ENCODE measurements around the gene RPAP2. TPM values are rescaled to one million over a fixed set of nuclear protein-coding genes. Genes with fewer than 3 reads are reported as not detected.
"Not testable (repeated sequence)": the region's sequence is repeated elsewhere in the genome, so short reads cannot be mapped to it uniquely, and the experiment has no call there.

RPAP2 gene
- total RNA-seq, result 31.8 TPM

- Histone ChIP-seq H3K4me3 (ENCODE audit: low read length in 3 of 3) (peak within 1 kb of the TSS; percentile 89 to 96 (median 89)), H3K36me3 (ENCODE audit: control insufficient read depth in 3 of 3, insufficient read depth in 3 of 3, low read length in 3 of 3) (peaks cover 7 to 24% (median 16%) of the 10 kb centered on the region in 3 donors), H3K27me3 (ENCODE audit: control insufficient read depth in 3 of 3, insufficient read depth in 3 of 3, low read length in 3 of 3) (no peaks in the 10 kb centered on the region), H3K4me1 (ENCODE audit: control insufficient read depth in 3 of 3, insufficient read depth in 3 of 3, low read length in 3 of 3) (peaks cover 0 to 13% (median 9%) of the 10 kb centered on the region in 3 donors), H3K27ac (ENCODE audit: low read depth, low read length) (peak within 1 kb of the TSS; percentile 89), H3K9me3 (ENCODE audit: control insufficient read depth in 3 of 3, low read length in 3 of 3) (no peaks in the 10 kb centered on the region), H3K9ac (ENCODE audit: low read depth in 1 of 3, low read length in 3 of 3) (peak within 1 kb of the TSS; percentile 90 to 97 (median 95))
Measured at GRCh38 chr1:92298573-92299476, at the start of gene RPAP2, which contains the start of gene GLMN. TSS of gene RPAP2 (plus strand) at chr1:92299059. CDS start at chr1:92299074, 15 bp downstream. TSS of gene GLMN (minus strand) at chr1:92298987. CDS start at chr1:92297999, 988 bp downstream.

DNA sequence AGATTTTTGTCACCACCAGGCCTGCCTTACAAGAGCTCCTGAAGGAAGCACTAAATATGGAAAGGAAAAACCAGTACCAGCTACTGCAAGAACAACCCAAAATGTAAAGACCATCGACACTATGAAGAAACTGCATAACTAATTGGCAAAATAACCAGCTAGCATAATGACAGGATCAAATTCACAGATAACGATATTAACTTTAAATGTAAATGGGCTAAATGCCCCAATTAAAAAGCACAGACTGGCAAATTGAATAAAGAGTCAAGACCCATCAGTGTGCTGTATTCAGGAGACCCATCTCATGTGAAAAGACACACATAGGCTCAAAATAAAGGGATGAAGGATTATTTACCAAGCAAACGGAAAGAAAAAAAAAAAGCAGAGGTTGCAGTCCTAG lies 44.1 kb upstream of the RPAP2 start:
- H3K27me3 ChIP-seq (ENCODE audit: control insufficient read depth in 3 of 3, insufficient read depth in 3 of 3, low read length in 3 of 3); H3K4me3 ChIP-seq (ENCODE audit: low read length in 3 of 3); H3K27ac ChIP-seq (ENCODE audit: low read depth, low read length); H3K9ac ChIP-seq (ENCODE audit: low read depth in 1 of 3, low read length in 3 of 3); H3K36me3 ChIP-seq (ENCODE audit: control insufficient read depth in 3 of 3, insufficient read depth in 3 of 3, low read length in 3 of 3); H3K4me1 ChIP-seq (ENCODE audit: control insufficient read depth in 3 of 3, insufficient read depth in 3 of 3, low read length in 3 of 3); H3K9me3 ChIP-seq (ENCODE audit: control insufficient read depth in 3 of 3, low read length in 3 of 3): not testable (repeated sequence)

DNA sequence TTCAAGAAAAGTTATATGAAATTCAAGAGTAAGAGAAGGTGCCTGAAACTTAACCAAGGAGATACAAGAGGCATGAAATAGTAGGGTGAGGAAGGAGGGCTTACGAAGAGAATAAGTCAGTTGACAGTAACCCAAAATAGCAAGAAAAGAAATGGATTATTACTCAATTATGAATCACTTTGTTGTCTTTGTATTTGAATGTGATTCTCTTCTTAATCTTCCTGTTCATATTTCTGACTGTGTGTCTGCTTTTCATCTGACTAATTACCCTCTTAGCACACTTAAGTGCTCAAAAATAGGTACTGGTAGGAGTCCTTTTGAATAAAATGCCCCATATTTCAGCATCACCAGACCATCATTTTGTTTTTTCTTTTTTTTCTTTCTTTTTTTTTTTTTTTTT lies 39.5 kb upstream of the RPAP2 start:
- Histone ChIP-seq H3K27me3 (ENCODE audit: control insufficient read depth in 3 of 3, insufficient read depth in 3 of 3, low read length in 3 of 3) (no peaks in the 10 kb centered on the region), H3K4me1 (ENCODE audit: control insufficient read depth in 3 of 3, insufficient read depth in 3 of 3, low read length in 3 of 3) (no peaks in the 10 kb centered on the region), H3K9me3 (ENCODE audit: control insufficient read depth in 3 of 3, low read length in 3 of 3) (no peaks in the 10 kb centered on the region), H3K36me3 (ENCODE audit: control insufficient read depth in 3 of 3, insufficient read depth in 3 of 3, low read length in 3 of 3) (peaks cover 3 to 9% (median 7%) of the 10 kb centered on the region in 3 donors), H3K4me3 (ENCODE audit: low read length in 3 of 3) (no peak overlapping the region), H3K9ac (ENCODE audit: low read depth in 1 of 3, low read length in 3 of 3) (no peak overlapping the region), H3K27ac (ENCODE audit: low read depth, low read length) (no peak overlapping the region)

GRCh38 chr1:92262516-92262915 lies 36.3 kb upstream of the RPAP2 start:
- Histone ChIP-seq H3K4me3 (ENCODE audit: low read length in 3 of 3) (no peak overlapping the region), H3K9ac (ENCODE audit: low read depth in 1 of 3, low read length in 3 of 3) (no peak overlapping the region), H3K4me1 (ENCODE audit: control insufficient read depth in 3 of 3, insufficient read depth in 3 of 3, low read length in 3 of 3) (no peaks in the 10 kb centered on the region), H3K27ac (ENCODE audit: low read depth, low read length) (no peak overlapping the region), H3K27me3 (ENCODE audit: control insufficient read depth in 3 of 3, insufficient read depth in 3 of 3, low read length in 3 of 3) (no peaks in the 10 kb centered on the region), H3K36me3 (ENCODE audit: control insufficient read depth in 3 of 3, insufficient read depth in 3 of 3, low read length in 3 of 3) (peaks cover 3 to 14% (median 10%) of the 10 kb centered on the region in 3 donors), H3K9me3 (ENCODE audit: control insufficient read depth in 3 of 3, low read length in 3 of 3) (no peaks in the 10 kb centered on the region)

DNA sequence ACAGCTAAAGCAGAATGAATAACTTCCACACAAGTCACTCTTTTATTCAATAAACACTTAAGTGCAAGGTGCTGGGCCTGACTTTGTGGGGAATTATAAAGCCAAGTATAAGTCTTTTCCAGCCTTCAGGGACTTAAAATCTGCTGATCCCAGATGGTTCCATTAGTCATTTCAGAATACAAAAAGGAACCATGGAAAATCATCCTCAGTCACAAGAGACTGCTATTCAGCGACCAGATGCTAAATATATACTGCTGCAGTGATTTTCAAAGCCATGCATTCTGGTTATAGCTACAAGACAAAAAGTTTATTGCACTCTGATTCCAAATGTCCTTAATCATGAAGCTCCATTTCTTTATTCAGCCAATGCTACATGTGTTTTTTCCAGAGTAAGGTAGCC lies 25.8 kb upstream of the RPAP2 start:
- Histone ChIP-seq H3K4me1 (ENCODE audit: control insufficient read depth in 3 of 3, insufficient read depth in 3 of 3, low read length in 3 of 3) (no peaks in the 10 kb centered on the region), H3K9me3 (ENCODE audit: control insufficient read depth in 3 of 3, low read length in 3 of 3) (no peaks in the 10 kb centered on the region), H3K9ac (ENCODE audit: low read depth in 1 of 3, low read length in 3 of 3) (no peak overlapping the region), H3K27me3 (ENCODE audit: control insufficient read depth in 3 of 3, insufficient read depth in 3 of 3, low read length in 3 of 3) (no peaks in the 10 kb centered on the region), H3K27ac (ENCODE audit: low read depth, low read length) (no peak overlapping the region), H3K36me3 (ENCODE audit: control insufficient read depth in 3 of 3, insufficient read depth in 3 of 3, low read length in 3 of 3) (peaks cover 0 to 20% (median 11%) of the 10 kb centered on the region in 3 donors), H3K4me3 (ENCODE audit: low read length in 3 of 3) (no peak overlapping the region)

GRCh38 chr1:92274939-92275338 lies 23.9 kb upstream of the RPAP2 start:
- H3K27ac ChIP-seq (ENCODE audit: low read depth, low read length), result no peak overlapping the region
- peaks cover 2 to 23% (median 6%) of the 10 kb centered on the region in 3 donors for H3K36me3 ChIP-seq (ENCODE audit: control insufficient read depth in 3 of 3, insufficient read depth in 3 of 3, low read length in 3 of 3)
- no peaks in the 10 kb centered on the region for H3K9me3 ChIP-seq (ENCODE audit: control insufficient read depth in 3 of 3, low read length in 3 of 3)
- H3K9ac ChIP-seq (ENCODE audit: low read depth in 1 of 3, low read length in 3 of 3), result no peak overlapping the region
- H3K27me3 ChIP-seq (ENCODE audit: control insufficient read depth in 3 of 3, insufficient read depth in 3 of 3, low read length in 3 of 3), result no peaks in the 10 kb centered on the region
- no peak overlapping the region for H3K4me3 ChIP-seq (ENCODE audit: low read length in 3 of 3)
- no peaks in the 10 kb centered on the region for H3K4me1 ChIP-seq (ENCODE audit: control insufficient read depth in 3 of 3, insufficient read depth in 3 of 3, low read length in 3 of 3)

DNA sequence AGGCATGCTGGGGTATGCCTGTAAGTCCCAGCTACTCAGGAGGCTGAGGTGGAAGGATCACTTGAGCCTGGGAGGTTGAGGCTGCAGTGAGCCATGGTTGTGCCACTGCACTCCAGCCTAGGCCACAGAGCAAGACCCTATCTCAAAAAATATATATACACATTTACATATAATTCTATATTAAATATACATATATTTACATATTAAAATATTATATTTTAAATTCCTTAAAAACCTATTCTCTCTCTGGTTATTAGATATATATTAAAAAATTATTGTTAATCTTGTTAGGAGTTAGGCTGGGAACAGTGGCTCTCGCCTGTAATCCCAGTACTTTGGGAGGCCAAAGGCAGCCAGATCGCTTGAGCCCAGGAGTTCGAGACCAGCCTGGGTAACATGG lies 22.8 kb upstream of the RPAP2 start:
- Histone ChIP-seq H3K27ac (ENCODE audit: low read depth, low read length) (no peak overlapping the region), H3K9me3 (ENCODE audit: control insufficient read depth in 3 of 3, low read length in 3 of 3) (no peaks in the 10 kb centered on the region), H3K4me1 (ENCODE audit: control insufficient read depth in 3 of 3, insufficient read depth in 3 of 3, low read length in 3 of 3) (no peaks in the 10 kb centered on the region), H3K27me3 (ENCODE audit: control insufficient read depth in 3 of 3, insufficient read depth in 3 of 3, low read length in 3 of 3) (no peaks in the 10 kb centered on the region), H3K4me3 (ENCODE audit: low read length in 3 of 3) (no peak overlapping the region), H3K9ac (ENCODE audit: low read depth in 1 of 3, low read length in 3 of 3) (no peak overlapping the region), H3K36me3 (ENCODE audit: control insufficient read depth in 3 of 3, insufficient read depth in 3 of 3, low read length in 3 of 3) (peaks cover 2 to 25% (median 4%) of the 10 kb centered on the region in 3 donors)

DNA sequence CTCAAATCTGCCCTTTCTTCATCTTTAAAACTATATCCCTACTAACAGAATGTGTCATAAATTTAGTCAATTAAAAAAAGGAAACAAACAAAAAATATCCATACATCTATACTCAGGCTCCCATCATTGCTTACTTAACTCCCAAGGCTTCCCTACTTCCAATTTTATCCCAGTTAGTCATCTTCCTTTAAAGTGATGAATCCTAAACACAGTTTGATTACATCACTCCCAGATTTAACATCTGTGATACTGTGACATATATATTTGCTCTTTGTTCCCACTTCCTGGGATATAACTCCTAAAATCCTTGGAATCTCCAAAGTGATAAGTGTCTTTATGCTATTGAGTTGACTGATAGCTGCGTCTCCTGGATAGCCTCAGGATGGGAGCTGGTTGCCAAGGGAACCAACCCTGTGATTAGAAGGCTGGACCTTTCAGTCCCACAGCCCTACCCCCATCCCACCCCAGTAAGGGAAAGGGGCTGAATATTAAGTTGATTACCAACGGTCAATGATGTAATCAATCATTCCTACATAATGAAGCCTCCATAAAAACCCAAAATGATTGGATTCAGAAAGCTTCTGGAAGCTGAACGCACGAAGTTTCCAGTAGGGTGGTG lies 21.6 kb upstream of the RPAP2 start:
- no peak overlapping the region for H3K9ac ChIP-seq (ENCODE audit: low read depth in 1 of 3, low read length in 3 of 3)
- H3K4me3 ChIP-seq (ENCODE audit: low read length in 3 of 3), result no peak overlapping the region
- H3K36me3 ChIP-seq (ENCODE audit: control insufficient read depth in 3 of 3, insufficient read depth in 3 of 3, low read length in 3 of 3), result peaks cover 2 to 22% (median 4%) of the 10 kb centered on the region in 3 donors
- H3K4me1 ChIP-seq (ENCODE audit: control insufficient read depth in 3 of 3, insufficient read depth in 3 of 3, low read length in 3 of 3), result no peaks in the 10 kb centered on the region
- H3K27ac ChIP-seq (ENCODE audit: low read depth, low read length), result no peak overlapping the region
- no peaks in the 10 kb centered on the region for H3K9me3 ChIP-seq (ENCODE audit: control insufficient read depth in 3 of 3, low read length in 3 of 3)
- no peaks in the 10 kb centered on the region for H3K27me3 ChIP-seq (ENCODE audit: control insufficient read depth in 3 of 3, insufficient read depth in 3 of 3, low read length in 3 of 3)

DNA sequence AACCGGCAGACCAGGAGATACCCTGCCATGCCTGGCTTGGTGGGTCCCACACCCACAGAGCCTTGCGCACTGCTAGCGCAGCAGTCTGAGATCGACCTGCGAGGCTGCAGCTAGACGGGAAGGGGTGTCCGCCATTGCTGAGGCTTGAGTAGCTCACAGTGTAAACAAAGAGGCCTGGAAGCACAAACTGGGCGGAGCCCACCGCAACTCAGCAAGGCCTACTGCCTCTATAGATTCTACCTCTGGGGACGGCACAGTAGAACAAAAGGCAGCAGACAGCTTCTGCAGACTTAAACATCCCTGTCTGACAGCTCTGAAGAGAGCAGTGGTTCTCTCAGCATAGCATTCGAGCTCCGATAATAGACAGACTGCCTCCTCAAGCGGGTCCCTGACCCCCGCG lies 19.1 kb upstream of the RPAP2 start:
- not testable (repeated sequence) for H3K4me1 ChIP-seq (ENCODE audit: control insufficient read depth in 3 of 3, insufficient read depth in 3 of 3, low read length in 3 of 3); H3K4me3 ChIP-seq (ENCODE audit: low read length in 3 of 3); H3K27ac ChIP-seq (ENCODE audit: low read depth, low read length); H3K27me3 ChIP-seq (ENCODE audit: control insufficient read depth in 3 of 3, insufficient read depth in 3 of 3, low read length in 3 of 3); H3K9me3 ChIP-seq (ENCODE audit: control insufficient read depth in 3 of 3, low read length in 3 of 3); H3K9ac ChIP-seq (ENCODE audit: low read depth in 1 of 3, low read length in 3 of 3)
- H3K36me3 ChIP-seq (ENCODE audit: control insufficient read depth in 3 of 3, insufficient read depth in 3 of 3, low read length in 3 of 3), result peaks cover 0 to 14% (median 2%) of the 10 kb centered on the region in 3 donors

DNA sequence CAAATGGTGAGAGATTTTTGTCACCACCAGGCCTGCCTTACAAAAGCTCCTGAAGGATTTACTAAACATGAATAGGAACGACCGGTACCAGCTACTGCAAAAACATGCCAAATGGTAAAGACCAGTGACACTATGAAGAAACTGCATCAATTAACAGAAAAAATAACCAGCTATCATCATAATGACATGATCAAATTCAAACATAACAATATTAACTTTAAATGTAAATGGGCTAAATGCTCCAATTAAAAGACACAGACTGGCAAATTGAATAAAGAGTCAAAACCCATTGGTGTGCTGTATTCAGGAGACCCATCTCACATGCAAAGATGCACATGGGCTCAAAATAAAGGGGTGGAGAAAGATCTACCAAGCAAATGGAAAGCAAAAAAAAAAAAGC lies 17.4 kb upstream of the RPAP2 start:
- H3K4me3 ChIP-seq (ENCODE audit: low read length in 3 of 3); H3K9me3 ChIP-seq (ENCODE audit: control insufficient read depth in 3 of 3, low read length in 3 of 3); H3K27ac ChIP-seq (ENCODE audit: low read depth, low read length); H3K4me1 ChIP-seq (ENCODE audit: control insufficient read depth in 3 of 3, insufficient read depth in 3 of 3, low read length in 3 of 3); H3K27me3 ChIP-seq (ENCODE audit: control insufficient read depth in 3 of 3, insufficient read depth in 3 of 3, low read length in 3 of 3); H3K9ac ChIP-seq (ENCODE audit: low read depth in 1 of 3, low read length in 3 of 3): not testable (repeated sequence)
- H3K36me3 ChIP-seq (ENCODE audit: control insufficient read depth in 3 of 3, insufficient read depth in 3 of 3, low read length in 3 of 3), result peaks cover 0 to 14% (median 2%) of the 10 kb centered on the region in 3 donors
